Neural progenitor cell (in vitro differentiated cells): ENCODE data around the gene ZNF484.
"Not testable (repeated sequence)": the region's sequence is repeated elsewhere in the genome, so short reads cannot be mapped to it uniquely, and the experiment has no call there.

Source experiments
- CTCF ChIP-seq: fragments of 200-600 bp; sonication (generic); IDR thresholded peaks from 2 replicates; pipeline ENCODE4 v1.5.1; 2017; ENCODE audit warnings: antibody characterized with exemption, mild to moderate bottlenecking
- EZH2 ChIP-seq: fragments of 200-600 bp; sonication (generic); IDR thresholded peaks from 2 replicates; pipeline ENCODE4 v1.6.1; 2017; ENCODE audit warnings: antibody characterized with exemption, mild to moderate bottlenecking, moderate library complexity
- EZH2phosphoT487 ChIP-seq: fragments of 200-600 bp; sonication (generic); IDR thresholded peaks from 2 replicates; pipeline ENCODE4 v1.6.1; 2017; ENCODE audit warnings: antibody characterized with exemption

- not testable (repeated sequence) for TF ChIP-seq CTCF, EZH2phosphoT487, EZH2
These were observed 9.2 kb upstream of the ZNF484 start for GRCh38 chr9:92886846-92887610.
